NCI-H69 (cell line): ENCODE measurements around the gene TFAP2A.
A peak's percentile ranks its signal among the peaks of the same experiment; 100 is the strongest.

Experiments used
- DNase-seq: peaks from one replicate; lab custom pipeline; 2025; lab: John Stamatoyannopoulos, UW

Gene TFAP2A

GRCh38 chr6:10425975-10426780, 11.3 kb upstream of the TFAP2A start:
- DNase-seq, result no peak

- DNase-seq, result no peak
Measured at GRCh38 chr6:10425176-10425974, 10.5 kb upstream of the TFAP2A start.

GRCh38 chr6:10424040-10424439, 9.2 kb upstream of the TFAP2A start:
- DNase-seq, result no peak

- DNase-seq, result no peak
Measured at GRCh38 chr6:10422737-10423034, 7.8 kb upstream of the TFAP2A start.

GRCh38 chr6:10421921-10422736, 7.3 kb upstream of the TFAP2A start:
- DNase-seq, result no peak

GRCh38 chr6:10421158-10421920, 6.5 kb upstream of the TFAP2A start:
- no peak for DNase-seq

GRCh38 chr6:10420546-10421157, 5.8 kb upstream of the TFAP2A start:
- no peak for DNase-seq

- peak; percentile 73 for DNase-seq
Measured at GRCh38 chr6:10419749-10420545, 5.1 kb upstream of the TFAP2A start.

- peak; percentile 95 for DNase-seq
Measured at GRCh38 chr6:10418862-10419748, 4.2 kb upstream of the TFAP2A start.

GRCh38 chr6:10418361-10418861, 3.5 kb upstream of the TFAP2A start:
- no peak for DNase-seq

GRCh38 chr6:10417681-10418104, 2.8 kb upstream of the TFAP2A start:
- DNase-seq, result no peak

- no peak for DNase-seq
Measured at GRCh38 chr6:10416863-10417641, 2.2 kb upstream of the TFAP2A start.

- DNase-seq, result no peak
Measured at GRCh38 chr6:10416516-10416862, 1.6 kb upstream of the TFAP2A start.

- DNase-seq, result peak; percentile 64
Measured at GRCh38 chr6:10415617-10416480, 975 bp upstream of the TFAP2A start.

GRCh38 chr6:10413850-10414738, 780 bp downstream of the TFAP2A start:
- DNase-seq, result peak; percentile 89

GRCh38 chr6:10413262-10413849, 1.5 kb downstream of the TFAP2A start:
- DNase-seq, result peak; percentile 64
